Panc1 (cell line): ENCODE results near the gene ADIRF. TPM values are rescaled to one million over a fixed set of nuclear protein-coding genes. Genes with fewer than 3 reads are reported as not detected.
"Not testable (repeated sequence)": the region's sequence is repeated elsewhere in the genome, so short reads cannot be mapped to it uniquely, and the experiment has no call there.

Experiments used
- ATAC-seq: fragments of 200-7000 bp; cut with Tn5 transposase; 2 replicates; pipeline ENCODE4 v1.9.1; 2020; ENCODE audit warnings: mild to moderate bottlenecking, moderate library complexity
- BruUV-seq: library from RNA; stranded (reverse); fragments of 400-500 nt; replicated peaks from 2 replicates; lab custom pipeline; 2021; lab: Mats Ljungman, UMichigan
- CTCF ChIA-PET: fragments of 300-600 bp; sonication (Branson Sonifier 250); formaldehyde crosslinking; loops from one replicate; lab custom pipeline; 2022; ENCODE audit warnings: antibody characterized with exemption; lab: Charles Lee
- POLR2A ChIA-PET: fragments of 300-600 bp; sonication (Branson Sonifier 250); formaldehyde crosslinking; loops from one replicate; lab custom pipeline; 2022; ENCODE audit warnings: antibody characterized with exemption; lab: Charles Lee
- DNase-seq: peaks from one replicate; pipeline ENCODE4 v3.0.0-alpha.2; 2010; ENCODE audit warnings: low read depth, low spot score
- H3K27ac ChIP-seq: 2 replicates; pipeline ENCODE4 v1.5.1; 2011; ENCODE audit warnings: mild to moderate bottlenecking, low read length, inconsistent platforms
- H3K27me3 ChIP-seq: fragments of 200-500 bp; sonication (Bioruptor generic); 2 replicates; pipeline ENCODE4 v1.6.0; 2014; ENCODE audit warnings: low read length, inconsistent platforms; ENCODE audit not compliant: control insufficient read depth, insufficient read depth
- H3K36me3 ChIP-seq: fragments of 200-500 bp; sonication (Bioruptor generic); 2 replicates; pipeline ENCODE4 v1.5.1; 2014; ENCODE audit warnings: inconsistent platforms, mild to moderate bottlenecking, low read length, moderate library complexity; ENCODE audit not compliant: control insufficient read depth, insufficient read depth
- H3K4me1 ChIP-seq: 2 replicates; pipeline ENCODE4 v1.5.1; 2011; ENCODE audit warnings: inconsistent platforms, mild to moderate bottlenecking, low read length, moderate library complexity; ENCODE audit not compliant: control insufficient read depth, insufficient read depth
- H3K4me3 ChIP-seq, 2 experiments: 2 replicates each; pipeline ENCODE4 v1.5.1; 2011 to 2012; ENCODE audit warnings: low read depth in 2 of 2, low read length in 2 of 2, mild to moderate bottlenecking in 2 of 2, inconsistent platforms in 1 of 2, moderate library complexity in 1 of 2
- H3K9me3 ChIP-seq: fragments of 200-500 bp; sonication (Bioruptor generic); 2 replicates; pipeline ENCODE4 v1.5.1; 2014; ENCODE audit warnings: low read depth, mild to moderate bottlenecking, inconsistent platforms, low read length, moderate library complexity; ENCODE audit not compliant: control insufficient read depth, insufficient read depth
- POLR2AphosphoS5 ChIP-seq: IDR thresholded peaks from 2 replicates; pipeline ENCODE4 v1.6.1; 2012; ENCODE audit warnings: mild to moderate bottlenecking, low read depth, low read length, moderate library complexity
- SIN3A ChIP-seq: IDR thresholded peaks from 2 replicates; pipeline ENCODE4 v1.6.1; 2012; ENCODE audit warnings: low read depth, mild to moderate bottlenecking, low read length, moderate library complexity, borderline replicate concordance; ENCODE audit not compliant: insufficient read depth
- TCF7L2 ChIP-seq: IDR thresholded peaks from 2 replicates; pipeline ENCODE4 v1.6.1; 2011; ENCODE audit warnings: mild to moderate bottlenecking, low read depth, low read length, inconsistent platforms
- in situ Hi-C: cut with HindIII; loops from 2 replicates; pipeline ENCODE4 v1.10.0; 2016; ENCODE audit warnings: low sequenced_read_pairs, low pct_unique_long_range_greater_than_20kb
- intact Hi-C: fragments of 100-400 bp; cut with micrococcal nuclease; formaldehyde crosslinking; loops from one replicate; pipeline ENCODE4 v1.10.0; 2022; ENCODE audit not compliant: unreplicated experiment
- total RNA-seq: library from RNA; stranded (reverse); gene quantifications from one replicate; pipeline ENCODE4 v1.2.1, GENCODE V29; 2021; ENCODE audit not compliant: unreplicated experiment
- TF ChIP-seq, protein P1 (sequence below): fragments of 450-650 bp; IDR thresholded peaks from 2 replicates; pipeline ENCODE4 v1.5.1; 2017; ENCODE audit warnings: mild to moderate bottlenecking
- TF ChIP-seq, protein P2 (sequence below), 2 experiments: IDR thresholded peaks; 2 replicates each; pipeline ENCODE4 v1.6.1; 2011 to 2012; ENCODE audit warnings: low read depth in 2 of 2, control low read depth in 1 of 2, low read length in 1 of 2, mild to moderate bottlenecking in 1 of 2, moderate library complexity in 1 of 2; ENCODE audit not compliant: insufficient read depth in 1 of 2

Gene ADIRF
- total RNA-seq, 1 experiment from 2014 or later: 14.8 TPM

DNA sequence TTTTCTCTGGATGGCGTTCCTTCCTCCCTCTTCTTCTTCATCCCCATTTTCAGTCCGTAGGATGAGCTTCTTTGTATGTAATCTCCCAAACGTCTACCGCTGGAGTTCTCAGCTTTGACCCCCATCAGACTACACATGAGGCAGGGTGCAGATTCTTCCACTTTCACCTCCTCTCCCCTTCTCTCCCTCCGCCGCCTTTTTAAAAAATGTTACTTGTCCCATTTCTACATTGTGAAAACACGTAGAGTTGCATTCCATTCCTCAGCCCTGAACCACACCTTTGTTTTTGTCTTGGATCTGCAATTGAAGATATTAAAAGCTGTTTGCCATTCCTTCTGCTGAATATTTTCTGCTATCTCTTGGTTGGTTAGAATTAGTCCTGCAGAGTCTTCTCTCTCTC is 6.2 kb downstream of the ADIRF start:
- TF ChIP-seq, protein P1, sequence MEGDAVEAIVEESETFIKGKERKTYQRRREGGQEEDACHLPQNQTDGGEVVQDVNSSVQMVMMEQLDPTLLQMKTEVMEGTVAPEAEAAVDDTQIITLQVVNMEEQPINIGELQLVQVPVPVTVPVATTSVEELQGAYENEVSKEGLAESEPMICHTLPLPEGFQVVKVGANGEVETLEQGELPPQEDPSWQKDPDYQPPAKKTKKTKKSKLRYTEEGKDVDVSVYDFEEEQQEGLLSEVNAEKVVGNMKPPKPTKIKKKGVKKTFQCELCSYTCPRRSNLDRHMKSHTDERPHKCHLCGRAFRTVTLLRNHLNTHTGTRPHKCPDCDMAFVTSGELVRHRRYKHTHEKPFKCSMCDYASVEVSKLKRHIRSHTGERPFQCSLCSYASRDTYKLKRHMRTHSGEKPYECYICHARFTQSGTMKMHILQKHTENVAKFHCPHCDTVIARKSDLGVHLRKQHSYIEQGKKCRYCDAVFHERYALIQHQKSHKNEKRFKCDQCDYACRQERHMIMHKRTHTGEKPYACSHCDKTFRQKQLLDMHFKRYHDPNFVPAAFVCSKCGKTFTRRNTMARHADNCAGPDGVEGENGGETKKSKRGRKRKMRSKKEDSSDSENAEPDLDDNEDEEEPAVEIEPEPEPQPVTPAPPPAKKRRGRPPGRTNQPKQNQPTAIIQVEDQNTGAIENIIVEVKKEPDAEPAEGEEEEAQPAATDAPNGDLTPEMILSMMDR: no peak
- TF ChIP-seq SIN3A: no peak
- TF ChIP-seq POLR2AphosphoS5: no peak
- TF ChIP-seq, protein P2, sequence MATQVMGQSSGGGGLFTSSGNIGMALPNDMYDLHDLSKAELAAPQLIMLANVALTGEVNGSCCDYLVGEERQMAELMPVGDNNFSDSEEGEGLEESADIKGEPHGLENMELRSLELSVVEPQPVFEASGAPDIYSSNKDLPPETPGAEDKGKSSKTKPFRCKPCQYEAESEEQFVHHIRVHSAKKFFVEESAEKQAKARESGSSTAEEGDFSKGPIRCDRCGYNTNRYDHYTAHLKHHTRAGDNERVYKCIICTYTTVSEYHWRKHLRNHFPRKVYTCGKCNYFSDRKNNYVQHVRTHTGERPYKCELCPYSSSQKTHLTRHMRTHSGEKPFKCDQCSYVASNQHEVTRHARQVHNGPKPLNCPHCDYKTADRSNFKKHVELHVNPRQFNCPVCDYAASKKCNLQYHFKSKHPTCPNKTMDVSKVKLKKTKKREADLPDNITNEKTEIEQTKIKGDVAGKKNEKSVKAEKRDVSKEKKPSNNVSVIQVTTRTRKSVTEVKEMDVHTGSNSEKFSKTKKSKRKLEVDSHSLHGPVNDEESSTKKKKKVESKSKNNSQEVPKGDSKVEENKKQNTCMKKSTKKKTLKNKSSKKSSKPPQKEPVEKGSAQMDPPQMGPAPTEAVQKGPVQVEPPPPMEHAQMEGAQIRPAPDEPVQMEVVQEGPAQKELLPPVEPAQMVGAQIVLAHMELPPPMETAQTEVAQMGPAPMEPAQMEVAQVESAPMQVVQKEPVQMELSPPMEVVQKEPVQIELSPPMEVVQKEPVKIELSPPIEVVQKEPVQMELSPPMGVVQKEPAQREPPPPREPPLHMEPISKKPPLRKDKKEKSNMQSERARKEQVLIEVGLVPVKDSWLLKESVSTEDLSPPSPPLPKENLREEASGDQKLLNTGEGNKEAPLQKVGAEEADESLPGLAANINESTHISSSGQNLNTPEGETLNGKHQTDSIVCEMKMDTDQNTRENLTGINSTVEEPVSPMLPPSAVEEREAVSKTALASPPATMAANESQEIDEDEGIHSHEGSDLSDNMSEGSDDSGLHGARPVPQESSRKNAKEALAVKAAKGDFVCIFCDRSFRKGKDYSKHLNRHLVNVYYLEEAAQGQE (IDR thresholded peaks at IDR 0.05; ENCODE audit: insufficient read depth in 1 of 2, low read depth in 2 of 2, low read length in 1 of 2): no peak
- no peak for TF ChIP-seq TCF7L2
- no peak for DNase-seq
- intact Hi-C loops: loop anchor here (5.0 kb wide), 1 partner anchor 118 kb away; the partner anchor contains the start of gene GLUD1

DNA sequence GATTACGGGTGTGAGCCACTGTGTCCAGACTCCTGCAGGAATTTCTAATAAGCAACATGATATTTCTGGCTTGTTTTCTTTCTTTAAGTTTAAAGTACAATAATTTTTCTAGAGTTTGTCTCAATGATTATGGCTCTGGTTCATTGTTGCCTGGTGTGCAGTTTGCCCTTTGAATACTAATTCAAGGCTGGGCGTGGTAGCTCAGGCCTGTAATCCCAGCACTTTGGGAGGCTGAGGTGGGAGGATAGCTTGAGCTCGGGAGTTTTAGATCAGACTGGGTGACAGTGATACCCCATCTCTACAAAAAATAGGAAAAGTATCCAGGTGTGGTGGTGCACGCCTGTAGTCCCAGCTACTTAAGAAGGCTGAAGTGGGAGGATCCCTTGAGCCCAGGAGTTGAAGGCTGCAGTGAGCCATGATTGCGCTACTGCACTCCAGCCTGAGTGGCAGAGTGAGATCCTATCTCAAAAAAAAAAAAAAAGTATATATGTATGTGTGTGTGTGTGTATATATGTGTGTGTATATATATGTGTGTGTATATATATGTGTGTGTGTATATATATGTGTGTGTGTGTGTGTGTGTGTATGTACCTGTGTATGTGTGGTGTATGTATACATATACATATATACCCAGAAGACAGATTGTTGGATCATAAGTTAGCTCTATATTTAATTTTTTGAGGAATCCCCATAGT is 8.2 kb downstream of the ADIRF start:
- Histone ChIP-seq H3K27ac (no peak overlapping the region), H3K9me3 (no peaks in the 10 kb centered on the region), H3K4me3 (no peak overlapping the region), H3K36me3 (no peaks in the 10 kb centered on the region), H3K27me3 (no peaks in the 10 kb centered on the region), H3K4me1 (peaks cover 5% of the 10 kb centered on the region)
- in situ Hi-C loops (no loop called here), intact Hi-C loops (no loop called here)
- DNase-seq (no peak), ATAC-seq (no peak)
- TF ChIP-seq, protein P2 (IDR thresholded peaks at IDR 0.05; ENCODE audit: insufficient read depth in 1 of 2, low read depth in 2 of 2, low read length in 1 of 2): no peak
- TF ChIP-seq TCF7L2: no peak
- ChIA-PET CTCF (interaction anchor here (0.7 to 1.2 kb wide), 2 partner anchors 10 to 30 kb away, joined by 3 to 9 read pairs; no protein-coding TSS in a partner anchor), POLR2A (no interaction called here)
- no TSS peak for BruUV-seq

More for the DNA sequence above, 6.2 kb downstream of the ADIRF start:
- no peaks in the 10 kb centered on the region for H3K27me3 ChIP-seq
- H3K27ac ChIP-seq: no peak overlapping the region
- POLR2A ChIA-PET: no interaction called here
- CTCF ChIA-PET: no interaction called here
- H3K4me3 ChIP-seq: no peak overlapping the region
- in situ Hi-C loops: no loop called here
- H3K36me3 ChIP-seq: no peaks in the 10 kb centered on the region; the same call in 1 of the 2 replicates
- H3K4me1 ChIP-seq: peaks cover 15% of the 10 kb centered on the region
- no TSS peak for BruUV-seq
- no peaks in the 10 kb centered on the region for H3K9me3 ChIP-seq
- ATAC-seq: no peak

DNA sequence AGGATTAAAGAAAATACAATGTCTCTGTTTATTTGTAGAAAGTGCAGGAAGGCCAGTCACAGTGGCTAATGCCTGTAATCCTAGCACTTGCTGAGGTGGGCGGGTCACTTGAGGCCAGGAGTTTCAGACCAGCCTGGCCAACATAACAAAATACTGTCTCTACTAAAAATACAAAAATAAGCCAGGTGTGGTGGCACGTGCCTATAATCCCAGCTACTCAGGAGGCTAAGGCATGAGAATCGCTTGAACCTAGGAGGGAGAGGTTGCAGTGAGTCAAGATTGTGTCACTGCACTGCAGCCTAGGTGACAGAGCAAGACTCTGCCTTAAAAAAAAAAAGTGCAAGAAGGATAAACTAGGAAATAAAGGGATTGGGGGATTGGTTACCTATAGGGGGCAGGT is 10.2 kb downstream of the ADIRF start:
- H3K27me3 ChIP-seq, intact Hi-C loops, H3K4me1 ChIP-seq, DNase-seq, ATAC-seq, CTCF ChIA-PET, H3K9me3 ChIP-seq, H3K36me3 ChIP-seq, H3K27ac ChIP-seq, H3K4me3 ChIP-seq, POLR2A ChIA-PET, in situ Hi-C loops, BruUV-seq: not testable (repeated sequence)
